H9 (cell line): ENCODE results near the gene HAL. TPM values are rescaled to one million over a fixed set of nuclear protein-coding genes. Genes with fewer than 3 reads are reported as not detected.

Experiments
- DNase-seq: peaks from one replicate; pipeline ENCODE4 v3.0.0-alpha.2; 2017
- H2AFZ ChIP-seq: one replicate; pipeline ENCODE4 v1.6.1; 2013; ENCODE audit warnings: mild to moderate bottlenecking, low read length, control low read depth, moderate library complexity
- H2AK5ac ChIP-seq: 2 replicates; pipeline ENCODE4 v1.6.1; 2013; ENCODE audit warnings: low read length, control low read depth, mixed read lengths; ENCODE audit not compliant: insufficient read length
- H2BK120ac ChIP-seq: one replicate; pipeline ENCODE4 v1.6.1; 2013; ENCODE audit warnings: low read depth, mild to moderate bottlenecking, low read length, control low read depth, inconsistent platforms; ENCODE audit not compliant: poor library complexity, severe bottlenecking
- H2BK12ac ChIP-seq: 2 replicates; pipeline ENCODE4 v1.6.1; 2013; ENCODE audit warnings: low read length, control low read depth, mixed read lengths, low read depth; ENCODE audit not compliant: insufficient read length
- H2BK15ac ChIP-seq: 2 replicates; pipeline ENCODE4 v1.6.1; 2013; ENCODE audit warnings: low read depth, low read length, control low read depth
- H2BK20ac ChIP-seq: one replicate; pipeline ENCODE4 v1.6.1; 2013; ENCODE audit warnings: low read depth, mild to moderate bottlenecking, low read length, control low read depth, inconsistent platforms; ENCODE audit not compliant: poor library complexity, severe bottlenecking
- H2BK5ac ChIP-seq: 2 replicates; pipeline ENCODE4 v1.6.1; 2013; ENCODE audit warnings: low read length, control low read depth, mixed read lengths; ENCODE audit not compliant: insufficient read length
- H3K14ac ChIP-seq: 2 replicates; pipeline ENCODE4 v1.6.1; 2013; ENCODE audit warnings: low read length, control low read depth; ENCODE audit not compliant: insufficient read depth
- H3K18ac ChIP-seq: 2 replicates; pipeline ENCODE4 v1.6.1; 2013; ENCODE audit warnings: low read depth, mild to moderate bottlenecking, mixed read lengths, low read length, control low read depth; ENCODE audit not compliant: insufficient read length
- H3K23ac ChIP-seq: 2 replicates; pipeline ENCODE4 v1.6.1; 2013; ENCODE audit warnings: low read length, control low read depth, mixed read lengths, low read depth; ENCODE audit not compliant: insufficient read length
- H3K23me2 ChIP-seq: 2 replicates; pipeline ENCODE4 v1.6.1; 2013; ENCODE audit warnings: low read depth, mild to moderate bottlenecking, mixed read lengths, low read length, control low read depth; ENCODE audit not compliant: insufficient read length, poor library complexity, severe bottlenecking
- H3K27ac ChIP-seq: 2 replicates; pipeline ENCODE4 v1.5.1; 2013; ENCODE audit warnings: low read length, control low read depth, mixed read lengths, low read depth; ENCODE audit not compliant: insufficient read length
- H3K27me3 ChIP-seq: 2 replicates; pipeline ENCODE4 v1.6.1; 2013; ENCODE audit warnings: low read length, control low read depth, inconsistent platforms; ENCODE audit not compliant: insufficient read depth
- H3K4ac ChIP-seq: 2 replicates; pipeline ENCODE4 v1.6.1; 2013; ENCODE audit warnings: low read depth, mild to moderate bottlenecking, control low read depth, inconsistent platforms, low read length, moderate library complexity
- H3K4me1 ChIP-seq: 2 replicates; pipeline ENCODE4 v1.6.1; 2013; ENCODE audit warnings: low read length, control low read depth, inconsistent platforms; ENCODE audit not compliant: insufficient read depth
- H3K4me2 ChIP-seq: 2 replicates; pipeline ENCODE4 v1.6.1; 2013; ENCODE audit warnings: low read length, control low read depth, mixed read lengths; ENCODE audit not compliant: insufficient read length, insufficient read depth
- H3K56ac ChIP-seq: 2 replicates; pipeline ENCODE4 v1.6.1; 2013; ENCODE audit warnings: low read depth, mild to moderate bottlenecking, mixed read lengths, low read length, control low read depth; ENCODE audit not compliant: insufficient read length
- H3K79me1 ChIP-seq: 2 replicates; pipeline ENCODE4 v1.6.1; 2013; ENCODE audit warnings: low read depth, mild to moderate bottlenecking, moderate library complexity, low read length, control low read depth, inconsistent platforms; ENCODE audit not compliant: insufficient read depth, poor library complexity, severe bottlenecking
- H3K79me2 ChIP-seq: 2 replicates; pipeline ENCODE4 v1.6.1; 2013; ENCODE audit warnings: low read length, control low read depth, inconsistent platforms; ENCODE audit not compliant: insufficient read depth
- H3K9ac ChIP-seq: 2 replicates; pipeline ENCODE4 v1.6.1; 2013; ENCODE audit warnings: low read length, control low read depth, mixed read lengths; ENCODE audit not compliant: insufficient read length; ENCODE audit errors: extremely low read depth
- H3K9me3 ChIP-seq: one replicate; pipeline ENCODE4 v1.6.1; 2013; ENCODE audit warnings: low read depth, low read length, inconsistent platforms; ENCODE audit not compliant: control insufficient read depth
- H3T11ph ChIP-seq: one replicate; pipeline ENCODE4 v1.6.1; 2013; ENCODE audit warnings: mild to moderate bottlenecking, low read length, control low read depth, inconsistent platforms
- H4K20me1 ChIP-seq: one replicate; pipeline ENCODE4 v1.6.1; 2013; ENCODE audit not compliant: control insufficient read depth, insufficient read length, insufficient read depth
- H4K5ac ChIP-seq: 2 replicates; pipeline ENCODE4 v1.6.1; 2013; ENCODE audit warnings: low read depth, mild to moderate bottlenecking, mixed read lengths, low read length, control low read depth; ENCODE audit not compliant: insufficient read length
- H4K8ac ChIP-seq: replicated peaks from 2 replicates; pipeline ENCODE4 v1.6.1; 2013; ENCODE audit warnings: low read length, control low read depth, mixed read lengths, low read depth; ENCODE audit not compliant: insufficient read length
- H4K91ac ChIP-seq: 2 replicates; pipeline ENCODE4 v1.6.1; 2013; ENCODE audit warnings: low read depth, mild to moderate bottlenecking, moderate library complexity, mixed read lengths, low read length, control low read depth; ENCODE audit not compliant: insufficient read length
- H3K27ac Mint-ChIP-seq, 3 experiments: 2 replicates in 2 of 3; 3 replicates in 1 of 3; pipeline ENCODE4 v1.8.0; 2020 to 2021; ENCODE audit warnings: mixed read lengths in 3 of 3, mild to moderate bottlenecking in 1 of 3, moderate library complexity in 1 of 3
- H3K27me3 Mint-ChIP-seq: 2 replicates; pipeline ENCODE4 v1.8.0; 2021; ENCODE audit warnings: low read depth, mild to moderate bottlenecking, moderate library complexity, mixed read lengths
- H3K36me3 Mint-ChIP-seq, 3 experiments: 2 replicates in 2 of 3; 3 replicates in 1 of 3; pipeline ENCODE4 v1.8.0; 2020 to 2021; ENCODE audit warnings: low read depth in 3 of 3, mixed read lengths in 3 of 3; ENCODE audit not compliant: insufficient read depth in 1 of 3
- H3K4me1 Mint-ChIP-seq, 2 experiments: 2 replicates each; pipeline ENCODE4 v1.8.0; 2020; ENCODE audit warnings: mixed read lengths in 2 of 2
- H3K4me3 Mint-ChIP-seq, 2 experiments: 2 replicates in 1 of 2; 3 replicates in 1 of 2; pipeline ENCODE4 v1.8.0; 2020 to 2021; ENCODE audit warnings: mild to moderate bottlenecking in 2 of 2, mixed read lengths in 2 of 2, moderate library complexity in 1 of 2
- H3K9me3 Mint-ChIP-seq, 2 experiments: 2 replicates in 1 of 2; 3 replicates in 1 of 2; pipeline ENCODE4 v1.8.0; 2020; ENCODE audit warnings: mild to moderate bottlenecking in 2 of 2, mixed read lengths in 2 of 2, moderate library complexity in 1 of 2
- CTCF ChIP-seq: fragments of 200-600 bp; sonication (generic); conservative IDR thresholded peaks from 3 replicates; pipeline ENCODE4 v1.8.0; 2021; ENCODE audit warnings: antibody characterized with exemption, mild to moderate bottlenecking
- WGBS: extraction: QIAGEN DNeasy Blood & Tissue Kit; methylation state at CpG from one replicate; pipeline ENCODE4 v1.1.7; 2013; ENCODE audit warnings: missing lambda C conversion rate, low lambda C conversion rate, mixed read lengths; ENCODE audit not compliant: insufficient read length; ENCODE audit errors: extremely low coverage; 5-methylcytosine and 5-hydroxymethylcytosine counted together
- total RNA-seq: library from RNA; stranded (reverse); gene quantifications from 2 replicates; pipeline ENCODE4 v1.2.1, GENCODE V29; 2021

HAL gene
- total RNA-seq, 1 experiment from 2014 or later: 0.35 TPM

- Histone ChIP-seq H3K4me2 (no peak overlapping the region), H3K27ac (no peak overlapping the region), H4K20me1 (no peaks in the 10 kb centered on the region), H3K23me2 (no peaks in the 10 kb centered on the region), H3K23ac (no peak overlapping the region), H3K4me1 (no peaks in the 10 kb centered on the region), H2BK20ac (no peak overlapping the region), H3K18ac (no peak overlapping the region), H4K8ac (no peak overlapping the region), H3K14ac (no peak overlapping the region), H4K5ac (no peak overlapping the region), H3K9ac (no peak overlapping the region), H4K91ac (no peak overlapping the region), H3K56ac (no peak overlapping the region), H3K79me1 (no peaks in the 10 kb centered on the region), H3T11ph (no peak overlapping the region), H2BK120ac (no peak overlapping the region), H3K4ac (no peak overlapping the region), H2BK12ac (no peak overlapping the region), H2BK5ac (no peak overlapping the region), H2AFZ (no peak overlapping the region), H3K27me3 (no peaks in the 10 kb centered on the region), H3K79me2 (no peaks in the 10 kb centered on the region), H2BK15ac (no peak overlapping the region), H3K9me3 (no peaks in the 10 kb centered on the region), H2AK5ac (no peak overlapping the region)
- Mint-ChIP-seq H3K27ac (no peak overlapping the region), H3K27me3 (no peaks in the 10 kb centered on the region), H3K36me3 (peaks cover 3 to 17% (median 16%) of the 10 kb centered on the region in 3 experiments; a peak in 5 of 7 replicates), H3K4me3 (no peak overlapping the region), H3K9me3 (no peaks in the 10 kb centered on the region), H3K4me1 (peaks cover 6 to 8% of the 10 kb centered on the region in 2 experiments)
- peak; percentile 86 for TF ChIP-seq CTCF
- peak; percentile 64 for DNase-seq
- WGBS: no CpG with 5 or more reads among the region's 7 CpGs
These were observed 2.6 kb upstream of the HAL start for GRCh38 chr12:95998611-95999286.
